HG03159 (cell line): Measurements from ENCODE around the gene ACOX3.
"Not testable (repeated sequence)": the region's sequence is repeated elsewhere in the genome, so short reads cannot be mapped to it uniquely, and the experiment has no call there.

Experiments used
- ATAC-seq: cut with Tn5 transposase; IDR thresholded peaks from one replicate; pipeline ENCODE4 v1.9.1; 2021; ENCODE audit warnings: mild to moderate bottlenecking, moderate library complexity; ENCODE audit not compliant: unreplicated experiment

ACOX3 gene

GRCh38 chr4:8355864-8356565 lies 84.5 kb downstream of the ACOX3 start:
- no peak for ATAC-seq

- no peak for ATAC-seq
These were observed 85.2 kb downstream of the ACOX3 start for GRCh38 chr4:8355306-8355705.

GRCh38 chr4:8353912-8354453 lies 86.5 kb downstream of the ACOX3 start:
- ATAC-seq, result no peak

- no peak for ATAC-seq
These were observed 87.3 kb downstream of the ACOX3 start for GRCh38 chr4:8353158-8353669.

GRCh38 chr4:8352368-8353157 lies 88.0 kb downstream of the ACOX3 start:
- no peak for ATAC-seq

GRCh38 chr4:8351931-8352367 lies 88.6 kb downstream of the ACOX3 start:
- no peak for ATAC-seq

- no peak for ATAC-seq
These were observed 89.6 kb downstream of the ACOX3 start for GRCh38 chr4:8350841-8351461.

GRCh38 chr4:8350352-8350751 lies 90.2 kb downstream of the ACOX3 start:
- ATAC-seq, result no peak

GRCh38 chr4:8349664-8350236 lies 90.8 kb downstream of the ACOX3 start:
- no peak for ATAC-seq

- not testable (repeated sequence) for ATAC-seq
These were observed 91.3 kb downstream of the ACOX3 start for GRCh38 chr4:8349236-8349635.

GRCh38 chr4:8348071-8348470 lies 92.5 kb downstream of the ACOX3 start:
- ATAC-seq, result no peak

GRCh38 chr4:8347660-8348059 lies 92.9 kb downstream of the ACOX3 start:
- no peak for ATAC-seq

- ATAC-seq, result no peak
These were observed 93.5 kb downstream of the ACOX3 start for GRCh38 chr4:8346838-8347605.

- no peak for ATAC-seq
These were observed 94.3 kb downstream of the ACOX3 start for GRCh38 chr4:8345946-8346814.

GRCh38 chr4:8345053-8345945 lies 95.2 kb downstream of the ACOX3 start:
- ATAC-seq, result no peak

- no peak for ATAC-seq
These were observed 96.1 kb downstream of the ACOX3 start for GRCh38 chr4:8344377-8344776.

GRCh38 chr4:8343967-8344331 lies 96.6 kb downstream of the ACOX3 start:
- no peak for ATAC-seq

GRCh38 chr4:8343262-8343966 lies 97.1 kb downstream of the ACOX3 start:
- no peak for ATAC-seq
